Erythroblast (primary cell): Measurements from ENCODE around the gene IBA57.

Source experiments
- GATA1 ChIP-seq: IDR thresholded peaks from 2 replicates; pipeline ENCODE4 v1.6.1; 2011; ENCODE audit warnings: low read depth, mild to moderate bottlenecking, control low read depth, low read length, moderate library complexity
- POLR2A ChIP-seq: IDR thresholded peaks from 2 replicates; pipeline ENCODE4 v1.6.1; 2011; ENCODE audit warnings: mild to moderate bottlenecking, low read length

GRCh38 chr1:228178737-228179684, 13.4 kb downstream of the IBA57 start:
- peak; percentile 56 for TF ChIP-seq POLR2A
- no peak for TF ChIP-seq GATA1
